Activated CD8-positive, alpha-beta memory T cell treated with anti-CD3 and anti-CD28 coated beads, Interleukin-2, amount 50 U/mL, for 48 hours (primary cell): ENCODE data around the gene IL20RA.

ENCODE experiments used
- DNase-seq: peaks from one replicate; pipeline ENCODE4 v3.0.0-alpha.2; 2020

IL20RA gene

DNA sequence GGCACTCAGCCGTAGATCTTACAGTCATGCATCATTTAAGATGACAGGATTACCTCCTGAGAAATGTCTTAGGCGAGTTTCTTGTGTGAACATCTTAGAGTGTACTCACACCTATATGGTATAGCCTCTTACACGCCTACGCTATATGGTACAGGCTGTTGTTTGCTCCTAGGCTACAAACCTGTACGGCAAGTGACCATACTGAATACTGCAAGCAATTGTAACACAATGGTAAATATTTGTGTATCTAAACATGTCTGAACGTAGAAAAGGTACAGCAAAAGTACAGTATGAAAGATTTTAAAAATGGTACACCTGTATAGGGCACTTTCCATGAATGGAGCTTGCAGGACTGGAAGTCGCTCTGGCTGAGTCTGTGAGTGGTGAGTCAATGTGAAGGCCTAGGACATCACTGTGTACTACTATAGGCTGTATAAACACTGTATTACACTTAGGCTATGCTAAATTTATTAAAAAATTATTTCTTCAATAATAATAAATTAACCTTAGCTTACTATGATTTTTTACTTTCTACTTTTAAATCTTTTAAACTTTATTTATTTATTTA is 541 bp upstream of the IL20RA start:
- no peak for DNase-seq

DNA sequence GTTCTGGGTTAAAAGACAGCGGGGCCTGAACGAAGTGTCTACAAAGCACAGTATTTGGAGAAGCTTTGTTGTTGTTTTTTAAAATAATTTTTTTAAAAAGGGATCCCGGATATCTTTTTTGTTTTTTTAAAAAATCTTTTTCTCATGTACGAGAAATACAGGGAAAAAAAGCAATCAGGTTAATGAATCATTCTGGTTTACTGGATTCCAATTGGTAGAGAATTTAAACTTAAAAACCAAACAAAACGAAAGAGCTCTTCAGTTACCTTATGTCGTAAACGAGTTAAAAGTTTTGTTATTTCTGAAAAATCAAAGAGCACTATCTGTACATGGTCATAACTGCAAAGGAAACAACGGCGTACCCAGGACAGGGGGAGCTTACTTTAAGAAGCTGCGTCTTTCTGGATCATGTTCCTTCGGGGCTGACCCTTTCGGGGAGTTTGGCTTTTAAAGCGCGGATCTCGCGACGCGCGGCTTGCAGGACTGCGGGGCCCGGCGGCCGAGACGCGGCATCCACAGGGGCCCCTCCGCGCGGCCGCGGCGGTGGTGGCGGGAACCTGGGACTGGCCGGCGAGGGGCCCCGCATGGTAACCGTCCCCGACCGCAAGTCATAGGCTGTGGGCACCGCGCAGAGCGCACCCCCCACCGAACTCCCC is 927 bp downstream of the IL20RA start:
- peak; percentile 56 for DNase-seq

DNA sequence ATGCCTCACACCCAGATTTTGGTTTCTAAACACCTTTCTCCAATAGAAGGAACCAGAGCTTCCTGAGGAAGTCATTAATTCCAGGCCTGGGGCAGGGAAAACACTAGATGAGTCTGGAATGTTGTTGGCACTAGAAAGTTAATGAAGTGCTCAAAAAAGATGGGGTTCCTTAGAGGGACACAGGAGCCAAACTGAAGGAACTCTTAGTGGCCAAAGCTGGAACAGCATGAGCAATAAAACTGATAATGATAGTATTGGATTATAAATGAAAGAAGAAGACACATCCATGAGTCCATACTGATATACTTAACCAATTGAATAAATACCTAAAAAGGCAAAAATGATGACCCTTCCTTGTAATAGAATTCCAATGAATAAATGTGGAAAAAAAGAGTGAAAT is 4.4 kb downstream of the IL20RA start:
- DNase-seq = no peak

DNA sequence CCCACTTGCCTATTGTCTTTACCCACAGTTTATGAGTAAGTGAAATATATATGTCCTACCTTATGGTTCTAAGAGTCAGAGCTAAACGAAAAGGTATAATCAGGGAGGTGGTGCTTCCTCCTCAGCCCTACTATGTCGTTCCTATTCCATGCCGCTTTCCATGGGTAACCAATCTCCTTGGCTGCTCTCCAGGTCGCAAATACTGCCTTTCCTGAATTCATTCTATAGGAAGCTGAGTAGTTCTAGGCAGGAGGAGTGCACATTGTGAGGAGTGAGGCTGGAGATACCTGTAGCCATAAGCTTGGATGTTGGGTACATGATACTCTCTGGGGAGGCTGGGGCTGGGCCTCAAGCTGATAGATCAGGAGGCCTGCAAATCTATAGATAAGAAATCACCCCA is 5.8 kb downstream of the IL20RA start:
- DNase-seq = no peak

DNA sequence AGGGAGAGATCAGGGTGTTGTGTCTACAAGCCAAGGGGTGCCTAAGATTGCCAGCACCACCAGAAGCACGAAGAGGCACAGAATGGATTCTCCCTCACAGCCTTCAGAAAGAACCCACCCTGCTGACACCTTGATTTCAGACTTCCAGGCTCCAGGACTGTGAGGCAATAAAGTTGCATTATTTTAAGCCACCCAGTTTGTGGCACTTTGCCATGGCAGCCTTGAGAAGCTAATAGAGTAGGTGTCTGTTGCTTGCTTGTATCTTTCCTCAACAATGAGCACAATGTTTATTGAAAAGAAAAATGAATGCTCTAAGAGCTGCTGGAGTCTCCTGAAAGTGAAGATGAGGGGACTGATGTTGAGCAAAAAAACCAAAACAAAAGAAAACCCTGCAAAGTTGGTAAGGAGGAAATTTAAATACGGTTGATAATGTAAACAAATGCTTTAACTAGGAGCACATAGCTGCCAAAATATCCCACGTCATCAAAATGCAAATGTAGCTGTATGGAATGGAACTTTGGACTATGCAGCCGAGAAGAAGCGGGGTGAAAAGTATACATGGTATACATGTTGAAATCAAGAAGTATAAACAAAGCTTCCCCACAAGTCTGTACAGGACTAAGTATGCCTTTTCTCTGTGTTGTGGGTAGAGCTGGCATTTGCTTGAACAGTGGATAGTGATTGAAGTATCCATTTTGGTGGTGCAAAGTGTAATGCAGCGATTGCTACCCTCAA is 8.0 kb downstream of the IL20RA start:
- DNase-seq = no peak

DNA sequence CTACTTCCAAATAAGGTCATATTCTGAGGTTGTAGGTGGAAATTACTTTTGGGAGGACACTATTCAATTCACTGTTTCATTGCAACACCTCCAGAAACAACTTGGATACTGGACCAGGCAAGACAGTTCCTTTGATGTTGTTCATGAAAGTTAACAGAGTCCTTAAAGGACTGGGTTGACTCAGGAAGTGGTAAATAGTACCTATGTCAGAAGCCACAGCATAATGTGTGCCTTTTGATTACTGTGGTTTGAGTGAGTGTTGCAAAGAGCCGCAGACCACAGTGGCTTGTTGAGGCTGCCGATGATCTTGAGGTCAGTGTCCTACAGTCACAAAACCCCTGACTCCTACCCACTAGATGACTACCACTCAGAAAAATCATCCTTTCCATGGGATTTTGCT is 10.9 kb downstream of the IL20RA start:
- DNase-seq = peak; percentile 75

DNA sequence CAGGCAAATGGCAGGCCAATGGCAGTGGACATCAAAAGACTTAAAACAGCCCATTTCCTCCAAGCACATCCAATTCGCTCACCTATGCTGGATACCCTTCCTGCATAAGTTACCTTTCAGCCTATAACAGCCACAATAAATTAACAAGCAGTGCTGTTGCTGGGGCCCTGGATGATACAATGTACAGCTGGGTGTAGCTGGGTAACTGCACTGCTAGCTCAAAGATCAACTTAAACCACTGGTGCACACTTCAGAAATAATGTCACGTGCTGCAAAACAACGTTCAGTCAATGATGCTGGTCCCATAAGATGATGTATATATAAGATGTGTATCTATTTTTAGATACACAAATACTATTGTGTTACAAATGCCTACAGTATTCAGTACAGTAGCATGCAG is 13.6 kb downstream of the IL20RA start:
- DNase-seq = no peak

DNA sequence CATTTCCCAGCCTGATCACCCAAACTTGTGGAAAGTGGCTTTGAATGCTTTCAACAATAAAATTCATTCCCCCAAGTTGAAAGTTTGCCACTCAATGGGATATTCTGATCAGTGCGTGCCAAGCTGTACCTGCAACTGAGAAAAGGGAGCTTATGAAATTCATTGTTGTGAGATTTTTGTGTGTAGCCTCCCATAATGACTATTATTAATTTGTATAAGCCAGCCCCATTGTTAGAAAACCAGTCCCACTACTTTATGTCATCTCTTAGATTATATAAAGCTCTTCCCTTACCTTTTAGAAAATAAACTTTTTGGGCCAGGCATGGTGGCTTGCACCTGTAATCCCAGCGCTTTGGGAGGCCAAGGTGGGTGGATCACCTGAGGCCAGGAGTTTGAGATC is 15.9 kb downstream of the IL20RA start:
- no peak for DNase-seq

DNA sequence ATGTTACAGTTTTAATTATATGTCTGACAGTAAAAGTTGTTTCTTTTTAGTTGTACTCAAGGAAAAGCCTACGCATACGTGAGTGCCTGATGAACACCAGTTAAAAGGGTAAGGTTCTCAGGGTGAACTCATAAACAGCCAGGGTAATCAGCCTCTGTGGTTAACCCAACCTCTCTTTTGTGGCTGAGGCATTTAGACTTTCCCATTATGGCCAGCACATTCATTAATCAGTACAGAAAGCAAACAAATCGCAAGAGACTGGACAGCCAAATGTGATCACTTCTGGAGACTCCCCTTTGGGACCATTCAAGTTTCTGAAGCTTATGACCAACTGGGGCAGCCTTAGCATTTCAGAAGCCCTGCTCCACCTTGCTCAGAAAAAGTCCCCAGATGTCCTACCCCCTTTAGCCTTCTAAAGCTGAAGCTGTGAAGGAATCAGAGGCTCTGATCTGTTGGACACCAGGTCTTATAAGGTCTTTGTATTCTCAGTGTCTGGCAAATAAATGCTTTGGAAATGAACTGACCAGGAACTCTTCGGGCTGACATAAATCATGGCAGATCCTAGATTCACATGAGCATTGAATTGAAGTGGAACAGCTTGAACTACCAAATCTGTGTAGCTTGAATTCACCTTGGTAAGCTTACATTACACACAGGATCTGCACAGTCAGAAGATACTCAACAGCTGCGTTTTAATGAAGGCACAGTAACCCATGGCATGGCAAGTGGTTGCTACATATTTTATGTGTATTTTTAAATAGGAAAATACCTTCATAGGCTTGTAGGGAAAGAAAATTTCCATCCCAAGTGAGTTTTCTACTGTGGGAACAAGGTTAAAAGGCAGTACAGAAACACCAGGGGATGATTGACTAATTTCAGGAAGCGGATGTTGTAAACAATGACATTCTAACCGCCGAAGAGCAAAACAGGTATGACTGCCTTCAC is 18.7 kb downstream of the IL20RA start:
- no peak for DNase-seq

DNA sequence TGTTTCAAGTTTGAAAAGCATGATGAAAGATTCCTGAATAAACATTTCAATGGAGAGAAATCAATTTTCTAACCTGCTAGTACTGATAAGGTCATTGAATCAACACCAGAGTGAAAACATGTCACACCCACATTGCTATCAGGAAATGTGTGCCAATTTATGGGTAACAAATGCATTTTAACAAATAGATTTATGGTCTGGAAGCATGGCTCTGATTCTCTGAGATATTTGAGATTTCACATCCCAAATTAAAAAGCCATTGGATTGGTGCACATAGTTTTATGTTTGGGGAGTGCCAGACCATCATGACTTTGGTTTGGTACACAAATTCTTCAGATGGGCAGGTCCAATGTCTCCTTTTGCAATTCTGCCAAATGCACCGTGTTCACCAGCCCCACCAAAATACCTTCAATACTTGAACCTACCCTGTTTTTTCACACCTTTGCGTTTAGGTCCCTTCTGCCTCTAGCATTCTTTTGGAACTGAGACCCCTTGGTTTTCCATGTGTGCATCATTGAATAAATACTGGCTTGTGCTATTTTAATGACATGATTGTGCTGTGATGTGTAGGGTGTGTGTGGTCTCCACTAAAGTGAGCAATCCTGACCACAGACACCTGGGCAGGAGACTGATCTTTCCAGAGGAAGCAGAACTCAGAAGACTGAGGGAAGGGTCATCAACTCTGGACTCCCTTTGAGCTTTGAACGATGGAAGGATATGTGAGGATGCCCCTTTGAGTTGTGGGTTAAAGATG is 20.4 kb downstream of the IL20RA start:
- no peak for DNase-seq

DNA sequence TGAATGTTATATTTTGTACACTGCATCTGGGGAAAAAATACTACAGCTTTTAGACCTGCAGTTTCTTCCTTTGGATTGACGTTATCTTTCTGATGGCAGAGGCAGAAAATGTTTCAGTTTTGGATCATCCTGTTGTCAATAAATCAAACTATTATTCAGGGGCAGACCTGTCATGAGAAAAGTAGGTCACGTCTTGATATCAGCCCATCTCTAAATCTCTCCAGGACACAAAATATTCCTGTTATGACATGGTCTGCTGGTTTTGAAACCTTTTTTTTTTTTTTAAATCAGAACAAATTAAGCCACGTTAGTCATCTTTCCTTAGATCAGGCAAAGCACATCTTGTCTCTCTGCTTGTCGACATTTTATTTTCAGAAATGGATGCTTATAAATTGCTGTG is 24.0 kb downstream of the IL20RA start:
- DNase-seq = no peak

DNA sequence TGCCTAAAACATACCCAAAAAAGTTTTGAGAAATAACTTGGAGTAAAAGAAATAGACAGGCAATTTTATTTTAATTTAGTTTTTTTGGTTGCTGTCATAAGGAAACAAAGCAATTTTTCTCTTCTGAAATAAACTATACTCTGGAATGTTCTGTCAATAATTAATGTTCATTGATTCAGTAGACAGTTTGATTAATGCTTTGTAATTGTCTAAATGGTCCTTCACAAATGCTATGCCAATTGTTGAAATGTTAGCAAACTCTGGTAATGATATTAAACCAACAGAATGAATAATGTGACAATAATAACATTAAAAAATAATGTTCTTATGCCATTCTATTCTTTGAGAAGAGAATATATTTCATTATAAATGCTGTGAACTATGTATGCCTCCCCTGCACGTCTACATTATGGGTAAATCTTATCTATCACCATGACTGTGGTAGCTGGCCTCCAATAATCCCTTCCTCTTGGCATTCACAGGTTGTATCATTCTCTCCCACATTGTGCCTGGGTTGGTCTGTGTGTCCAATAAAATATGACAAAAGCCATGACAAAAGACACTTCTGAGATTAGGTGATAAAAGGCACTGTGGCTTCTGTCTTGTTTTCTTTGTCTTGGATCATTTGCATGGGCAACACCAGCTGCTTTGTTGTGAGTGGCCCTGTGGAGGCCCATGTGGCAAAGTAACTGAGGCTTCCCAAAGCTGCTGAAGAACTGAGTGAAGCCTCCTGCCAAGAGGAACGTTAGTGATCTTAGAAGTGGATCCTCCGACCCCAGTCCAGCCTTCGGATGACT is 25.1 kb downstream of the IL20RA start:
- DNase-seq = no peak

DNA sequence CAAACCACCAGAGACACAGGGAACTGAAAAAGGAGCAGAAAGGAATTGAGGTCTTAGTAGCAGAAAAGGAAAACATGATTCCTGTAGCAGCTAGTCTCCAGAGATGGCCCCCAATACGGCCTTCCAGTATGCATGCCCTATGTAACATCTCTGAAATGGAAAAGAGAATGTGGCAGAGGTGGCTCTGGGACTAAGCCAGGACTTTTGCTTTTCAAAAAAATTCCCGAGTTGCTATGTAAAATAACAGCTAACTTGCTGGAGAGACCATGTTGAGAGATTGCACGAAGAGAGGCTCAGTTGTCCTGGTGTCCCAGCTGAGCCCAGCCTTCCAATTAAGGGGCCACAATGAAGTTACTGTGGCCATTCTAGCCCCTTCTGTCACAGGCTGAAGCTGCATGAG is 27.7 kb downstream of the IL20RA start:
- no peak for DNase-seq

DNA sequence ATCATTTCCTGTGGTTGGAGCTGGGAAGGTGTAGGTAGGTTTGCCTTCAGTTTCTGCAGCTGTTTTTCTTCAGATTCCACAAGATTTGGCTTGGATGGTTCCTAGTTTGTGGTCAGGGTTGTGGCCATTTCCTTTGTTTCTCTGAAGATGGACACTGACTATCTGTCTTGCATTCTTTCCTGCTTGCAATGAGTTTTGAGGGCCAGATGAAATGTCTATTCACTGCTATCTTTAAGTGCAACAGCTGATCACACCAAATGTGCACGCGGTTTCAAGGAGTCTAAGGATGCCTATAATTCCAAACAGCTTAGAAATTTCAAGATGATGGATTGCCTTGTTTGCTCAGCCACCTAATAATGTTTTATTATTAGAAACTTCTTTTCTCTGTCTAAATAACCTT is 28.4 kb downstream of the IL20RA start:
- DNase-seq = no peak

DNA sequence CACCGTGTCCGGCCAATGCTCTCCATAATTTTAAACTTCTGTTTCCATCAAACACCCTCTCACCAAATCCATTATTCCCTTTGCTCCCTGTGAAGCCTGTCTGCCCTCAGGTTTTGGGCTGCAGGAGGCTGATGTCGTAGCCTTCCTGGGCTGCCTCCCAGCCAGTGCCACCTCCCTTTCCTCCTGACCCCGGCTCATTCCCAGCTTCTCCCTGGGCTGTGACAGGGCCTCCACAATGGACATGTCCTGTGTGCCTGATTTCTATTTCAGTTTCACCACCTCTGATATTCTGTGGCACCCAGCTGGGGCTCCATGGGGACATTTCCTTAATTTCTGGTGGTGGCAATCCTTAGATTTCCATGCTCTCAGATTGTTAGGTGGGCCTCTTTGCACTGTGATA is 28.8 kb downstream of the IL20RA start:
- no peak for DNase-seq

DNA sequence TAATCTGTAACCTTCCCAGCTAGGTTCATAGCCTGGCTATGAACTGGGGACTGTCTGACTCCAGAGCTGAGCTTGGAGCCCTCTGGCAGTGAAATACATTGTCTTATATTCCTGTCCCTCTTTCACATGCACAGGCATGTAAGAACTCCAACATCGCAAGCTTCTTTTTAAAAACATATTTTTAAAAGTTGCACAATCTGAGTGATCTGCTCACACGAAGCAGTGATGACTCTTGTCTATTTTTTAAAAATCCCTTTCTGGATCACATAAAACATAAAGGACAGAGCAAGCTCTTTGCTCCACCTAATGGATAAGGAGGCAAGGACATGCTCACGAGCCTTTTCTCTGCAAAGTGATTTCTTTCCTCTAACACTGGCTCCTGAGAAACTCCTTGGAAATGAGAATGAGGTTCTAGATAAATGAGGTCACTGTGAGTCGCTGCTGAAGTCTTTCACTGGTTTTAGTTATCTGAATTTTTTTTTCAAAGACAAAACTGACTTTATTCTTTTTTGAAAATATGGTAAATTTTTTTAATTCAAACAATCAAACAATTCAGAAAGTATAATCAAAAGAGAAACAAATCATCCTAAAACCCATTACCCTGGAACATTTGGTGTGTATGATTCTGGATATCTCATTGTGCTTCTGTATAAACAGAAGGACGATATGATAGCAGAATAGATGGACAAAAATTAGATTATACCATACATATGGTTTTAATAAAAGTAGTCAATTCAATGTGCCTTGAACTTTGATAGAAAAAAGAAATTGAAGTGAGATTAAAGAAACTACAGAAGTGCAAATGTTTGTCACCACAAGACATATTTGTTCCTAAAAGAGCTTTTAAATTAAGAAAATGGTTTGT is 30.8 kb downstream of the IL20RA start:
- no peak for DNase-seq

DNA sequence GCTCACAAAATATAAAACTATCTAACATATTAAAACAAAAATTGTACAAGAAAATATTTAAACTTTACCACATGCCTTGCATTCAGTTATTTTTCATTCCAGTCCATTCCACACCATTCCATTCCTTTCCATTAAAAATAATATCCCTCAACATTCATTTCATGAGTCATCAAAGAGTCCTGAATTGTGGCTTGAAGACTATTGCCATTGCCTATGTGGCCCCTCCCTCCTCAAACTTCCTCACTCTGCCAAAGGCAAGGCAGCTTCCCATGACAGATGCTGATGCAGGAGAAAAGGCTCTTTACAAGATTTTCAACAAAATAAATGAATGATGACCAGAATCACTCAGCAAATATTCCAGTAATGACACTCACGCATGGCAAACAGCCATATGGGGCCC is 31.7 kb downstream of the IL20RA start:
- no peak for DNase-seq

DNA sequence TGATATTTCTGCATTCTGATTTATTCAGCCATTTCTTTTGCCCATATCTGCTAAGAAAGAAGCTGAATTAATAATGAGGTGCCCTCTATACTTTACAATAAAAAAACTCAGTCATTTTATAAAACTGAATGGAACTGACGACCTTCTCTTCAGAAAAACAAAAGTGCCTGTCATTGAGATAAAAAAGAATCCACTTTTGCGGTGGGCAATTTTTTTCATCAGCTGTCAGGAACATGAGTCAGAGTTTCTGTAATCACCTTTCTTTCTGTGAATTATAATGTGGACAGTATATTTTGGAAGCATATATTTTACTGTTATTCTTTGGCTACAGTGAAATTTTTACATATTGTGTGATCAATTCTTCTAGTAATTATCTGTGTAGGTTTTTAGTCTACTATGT is 33.4 kb downstream of the IL20RA start:
- no peak for DNase-seq

DNA sequence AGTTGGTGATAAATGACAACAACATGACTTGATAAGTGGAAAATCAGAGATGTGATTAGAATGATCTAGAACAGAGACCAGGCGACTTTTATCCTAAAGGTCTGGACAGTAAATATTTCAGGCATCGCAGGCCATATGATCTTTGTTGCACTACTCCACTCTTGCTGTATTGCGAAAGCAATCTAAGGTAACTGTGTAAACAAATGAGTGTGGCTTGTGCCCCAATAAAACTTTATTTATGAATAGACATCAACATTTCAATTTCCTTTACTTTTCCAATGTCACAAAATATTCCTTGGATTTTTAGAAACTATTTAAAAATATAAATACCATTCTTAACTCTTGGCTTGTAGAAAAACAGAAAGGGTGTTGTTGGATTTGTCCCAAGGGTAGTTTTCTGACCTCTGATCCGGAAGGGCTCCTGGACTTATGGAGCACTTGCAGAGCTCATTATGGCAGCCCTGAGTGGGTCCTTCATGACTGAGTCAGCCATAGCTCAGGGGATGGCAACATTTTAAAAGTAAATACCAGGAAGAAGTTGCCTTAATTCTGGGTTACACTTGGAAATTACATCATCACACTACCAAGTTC is 34.5 kb downstream of the IL20RA start:
- DNase-seq = no peak

DNA sequence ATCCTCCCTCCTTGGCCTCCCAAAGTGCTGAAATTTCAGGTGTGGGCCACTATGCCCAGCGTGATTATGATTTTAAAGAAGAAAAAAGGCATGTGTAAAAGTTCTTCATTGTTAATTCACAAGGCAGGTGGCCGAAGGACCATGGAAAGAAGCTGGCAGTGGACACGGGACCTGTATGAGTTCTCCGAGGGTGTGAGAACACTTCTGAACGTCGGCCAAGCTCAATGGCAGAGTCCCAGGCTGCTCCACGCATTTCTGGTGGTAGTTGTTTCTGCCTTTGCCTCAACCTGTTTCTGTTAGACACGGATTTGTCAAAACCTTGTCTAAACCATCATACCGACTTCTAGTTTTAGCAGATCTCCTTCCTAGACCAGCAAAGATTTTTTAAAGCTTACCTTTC is 36.6 kb downstream of the IL20RA start:
- DNase-seq = no peak
